Tibial nerve (tissue), 4 donors: ENCODE measurements around the gene RIGI. TPM values are rescaled to one million over a fixed set of nuclear protein-coding genes. Genes with fewer than 3 reads are reported as not detected.
A peak's percentile ranks its signal among the peaks of the same experiment; 100 is the strongest.

ENCODE experiments used
- DNase-seq, 2 donors: peaks; one replicate each; pipeline ENCODE4 v3.0.0-alpha.2; 2019; ENCODE audit warnings: low spot score in 2 of 2
- H3K27ac ChIP-seq, 4 donors: fragments of 200-600 bp; sonication (generic) in 3 of 4; one replicate each; pipeline ENCODE4 v1.5.1; 2017 to 2019; ENCODE audit warnings: mild to moderate bottlenecking in 1 of 4
- H3K27me3 ChIP-seq, 2 donors: fragments of 200-600 bp; sonication (generic) in 1 of 2; one replicate each; pipeline versions ENCODE4 v1.5.1 to v1.6.0; 2017 to 2019
- H3K36me3 ChIP-seq, 3 donors: fragments of 200-600 bp; sonication (generic); one replicate each; pipeline ENCODE4 v1.5.1; 2018 to 2019
- H3K4me1 ChIP-seq, 4 donors: fragments of 200-600 bp; sonication (generic) in 3 of 4; one replicate each; pipeline ENCODE4 v1.5.1; 2017 to 2019
- H3K4me3 ChIP-seq, 4 donors: fragments of 200-600 bp; sonication (generic) in 3 of 4; one replicate each; pipeline ENCODE4 v1.5.1; 2017 to 2019; ENCODE audit warnings: mild to moderate bottlenecking in 1 of 4, moderate library complexity in 1 of 4
- H3K9me3 ChIP-seq, 4 donors: fragments of 200-600 bp; sonication (generic) in 3 of 4; one replicate each; pipeline ENCODE4 v1.5.1; 2017 to 2019
- EP300 ChIP-seq, 2 donors: sonication (generic); formaldehyde crosslinking; IDR thresholded peaks; one replicate each; pipeline ENCODE4 v1.6.1; 2017; ENCODE audit warnings: antibody characterized with exemption in 2 of 2, mild to moderate bottlenecking in 1 of 2
- POLR2A ChIP-seq, 2 donors: fragments of 450-650 bp; IDR thresholded peaks; one replicate each; pipeline ENCODE4 v1.6.1; 2017; ENCODE audit warnings: antibody characterized with exemption in 2 of 2, mild to moderate bottlenecking in 2 of 2, moderate library complexity in 2 of 2
- WGBS, 2 donors: methylation state at CpG; one replicate each; pipeline ENCODE4 v1.1.5; 2018; 5-methylcytosine and 5-hydroxymethylcytosine counted together
- total RNA-seq, 4 donors: library from RNA; depleted of rRNA; stranded (reverse); fragments of >200 nt; gene quantifications; one replicate each; pipeline ENCODE4 v1.1.0, GENCODE V29; 2016
- TF ChIP-seq, protein P1 (sequence below), 5 experiments: fragments of 200-600 bp in 3 of 5; fragments of 450-650 bp in 2 of 5; sonication (generic) in 3 of 5; IDR thresholded peaks; one replicate each; pipeline ENCODE4 v1.5.1; 2016 to 2019; ENCODE audit warnings: antibody characterized with exemption in 5 of 5, mild to moderate bottlenecking in 3 of 5, moderate library complexity in 2 of 5

RIGI gene
- total RNA-seq = 10 to 100 TPM in 1 of 4 donors, 1 to 10 TPM in 3; 8.2 to 16.0 (median 9.3) TPM

- peak; percentile 89 to 90 for DNase-seq
- Histone ChIP-seq H3K27ac (peak within 1 kb of the TSS; percentile 83 to 90 (median 86)), H3K27me3 (no peaks in the 10 kb centered on the region), H3K36me3 (peaks cover 0 to 5% (median 0%) of the 10 kb centered on the region in 3 donors), H3K4me1 (peaks cover 0 to 42% (median 11%) of the 10 kb centered on the region in 4 donors), H3K9me3 (no peaks in the 10 kb centered on the region), H3K4me3 (peak within 1 kb of the TSS; percentile 38 to 68 (median 53))
- WGBS, 2 donors = 1% methylated on average over 37 of the region's 37 CpGs
- TF ChIP-seq, protein P1, sequence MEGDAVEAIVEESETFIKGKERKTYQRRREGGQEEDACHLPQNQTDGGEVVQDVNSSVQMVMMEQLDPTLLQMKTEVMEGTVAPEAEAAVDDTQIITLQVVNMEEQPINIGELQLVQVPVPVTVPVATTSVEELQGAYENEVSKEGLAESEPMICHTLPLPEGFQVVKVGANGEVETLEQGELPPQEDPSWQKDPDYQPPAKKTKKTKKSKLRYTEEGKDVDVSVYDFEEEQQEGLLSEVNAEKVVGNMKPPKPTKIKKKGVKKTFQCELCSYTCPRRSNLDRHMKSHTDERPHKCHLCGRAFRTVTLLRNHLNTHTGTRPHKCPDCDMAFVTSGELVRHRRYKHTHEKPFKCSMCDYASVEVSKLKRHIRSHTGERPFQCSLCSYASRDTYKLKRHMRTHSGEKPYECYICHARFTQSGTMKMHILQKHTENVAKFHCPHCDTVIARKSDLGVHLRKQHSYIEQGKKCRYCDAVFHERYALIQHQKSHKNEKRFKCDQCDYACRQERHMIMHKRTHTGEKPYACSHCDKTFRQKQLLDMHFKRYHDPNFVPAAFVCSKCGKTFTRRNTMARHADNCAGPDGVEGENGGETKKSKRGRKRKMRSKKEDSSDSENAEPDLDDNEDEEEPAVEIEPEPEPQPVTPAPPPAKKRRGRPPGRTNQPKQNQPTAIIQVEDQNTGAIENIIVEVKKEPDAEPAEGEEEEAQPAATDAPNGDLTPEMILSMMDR (IDR thresholded peaks at IDR 0.05) = peak; percentile 28 to 61 (median 36)
- TF ChIP-seq POLR2A (IDR thresholded peaks at IDR 0.05) (peak; percentile 8 to 76), EP300 (IDR thresholded peaks at IDR 0.05) (peak; percentile 69 to 93)
Observed at GRCh38 chr9:32526041-32526706, at the start of gene RIGI. Gene RIGI, minus strand, starts transcription at chr9:32526196. Its CDS starts 30 bp downstream, at chr9:32526166.

DNA sequence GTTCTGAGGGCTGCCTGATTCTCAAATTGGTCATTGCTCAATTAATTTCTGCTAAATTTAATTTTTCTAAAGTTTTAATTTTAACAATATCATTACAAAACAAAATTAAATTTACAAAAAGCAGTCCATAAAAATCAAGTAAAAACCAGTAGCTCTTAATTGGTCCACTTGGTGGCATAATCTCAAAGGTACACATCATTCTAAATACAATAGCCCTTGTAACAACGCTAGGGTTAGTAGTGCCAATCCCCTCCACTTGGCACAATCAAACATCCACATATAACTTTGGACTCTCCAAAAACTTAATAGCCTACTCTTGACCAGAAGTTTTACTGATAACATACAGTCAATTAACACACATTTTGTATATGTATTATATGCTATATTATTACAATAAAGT is 48.9 kb upstream of the RIGI start:
- Histone ChIP-seq H3K27ac (no peak overlapping the region), H3K4me3 (no peak overlapping the region), H3K36me3 (peaks cover 0 to 4% (median 0%) of the 10 kb centered on the region in 3 donors), H3K27me3 (no peaks in the 10 kb centered on the region), H3K9me3 (no peaks in the 10 kb centered on the region), H3K4me1 (peaks cover 0 to 41% (median 12%) of the 10 kb centered on the region in 4 donors)
- no peak for DNase-seq
- WGBS, 2 donors = 58 to 59% methylated on average over 1 of the region's 1 CpG
- TF ChIP-seq EP300 (IDR thresholded peaks at IDR 0.05) (no peak), POLR2A (IDR thresholded peaks at IDR 0.05) (no peak)
- TF ChIP-seq, protein P1 (IDR thresholded peaks at IDR 0.05) = no peak

- Histone ChIP-seq H3K27me3 (no peaks in the 10 kb centered on the region), H3K9me3 (no peaks in the 10 kb centered on the region), H3K4me3 (peak overlapping the region in 1 of 4 donors; percentile 94), H3K36me3 (peaks cover 0 to 15% (median 0%) of the 10 kb centered on the region in 3 donors), H3K4me1 (peaks cover 0 to 34% (median 12%) of the 10 kb centered on the region in 4 donors), H3K27ac (peak overlapping the region; percentile 88 to 97 (median 92))
- DNase-seq = no peak
- TF ChIP-seq EP300 (IDR thresholded peaks at IDR 0.05) (no peak), POLR2A (IDR thresholded peaks at IDR 0.05) (no peak)
- TF ChIP-seq, protein P1 (IDR thresholded peaks at IDR 0.05) = no peak
- WGBS, 2 donors = 58 to 67% methylated on average over 7 of the region's 7 CpGs
Observed at GRCh38 chr9:32573821-32574220, 47.8 kb upstream of the RIGI start.

- TF ChIP-seq, protein P1 (IDR thresholded peaks at IDR 0.05) = no peak
- peak; percentile 45 to 77 for TF ChIP-seq POLR2A (IDR thresholded peaks at IDR 0.05)
- peak; percentile 62 to 94 for TF ChIP-seq EP300 (IDR thresholded peaks at IDR 0.05)
- 0 to 1% methylated on average over 24 to 35 of the region's 36 CpGs for WGBS, 2 donors
Observed at GRCh38 chr9:32572900-32573523, 47.0 kb upstream of the RIGI start, which contains the start of gene NDUFB6. Gene NDUFB6, minus strand, starts transcription at chr9:32573159. Its CDS starts 99 bp downstream, at chr9:32573060.

More at GRCh38 chr9:32572900-32573523, 47.0 kb upstream of the RIGI start, which contains the start of gene NDUFB6:
- no peaks in the 10 kb centered on the region for H3K27me3 ChIP-seq
- H3K4me3 ChIP-seq = peak within 1 kb of the TSS; percentile 63 to 94 (median 77)
- H3K9me3 ChIP-seq = no peaks in the 10 kb centered on the region
- H3K36me3 ChIP-seq = peaks cover 0 to 21% (median 0%) of the 10 kb centered on the region in 3 donors
- peak within 1 kb of the TSS; percentile 88 to 97 (median 92) for H3K27ac ChIP-seq
- H3K4me1 ChIP-seq = peaks cover 0 to 34% (median 12%) of the 10 kb centered on the region in 4 donors
- DNase-seq = peak; percentile 75 to 88
